Raji (cell line): ENCODE measurements around the gene CCND3.

ENCODE experiments used
- POLR2A ChIP-seq: IDR thresholded peaks from 2 replicates; pipeline ENCODE4 v1.6.1; 2011; ENCODE audit warnings: low read depth, low read length, control low read depth; ENCODE audit not compliant: insufficient read depth

The CCND3 gene

DNA sequence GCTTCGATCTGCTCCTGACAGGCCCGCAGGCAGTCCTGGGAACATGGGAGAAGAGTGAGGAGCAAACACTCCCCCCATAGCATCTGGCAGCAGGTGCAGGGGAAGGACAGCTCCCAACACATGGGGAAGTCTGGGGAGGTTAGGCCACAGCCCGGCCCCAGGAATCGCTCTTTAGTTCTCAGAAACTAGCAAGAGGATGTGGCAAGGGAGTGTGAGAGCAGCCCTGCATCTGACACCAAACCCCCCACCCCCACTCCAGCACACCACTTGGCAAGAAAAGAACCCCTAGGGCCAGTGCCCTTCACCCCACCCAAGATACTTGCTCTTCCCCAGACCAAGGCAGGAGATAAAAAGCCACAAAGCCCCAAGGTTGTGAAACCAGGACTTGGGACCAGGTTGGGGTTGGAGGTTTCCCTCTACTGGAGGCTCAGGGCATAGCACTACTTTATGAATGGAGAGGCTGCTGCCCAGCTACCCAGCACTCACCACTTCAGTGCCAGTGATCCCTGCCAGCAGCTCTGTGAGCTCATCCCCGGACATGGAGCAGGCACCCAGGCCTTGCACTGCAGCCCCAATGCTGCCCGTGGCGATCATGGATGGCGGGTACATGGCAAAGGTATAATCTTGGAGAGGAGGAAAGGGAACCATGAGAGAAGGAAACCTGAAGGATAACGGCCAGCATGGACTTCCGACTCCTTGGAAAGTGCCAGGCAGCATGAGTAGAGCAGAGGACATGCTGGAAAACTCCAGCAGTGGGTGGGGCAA, 5.4 kb downstream of the CCND3 start:
- TF ChIP-seq POLR2A: no peak

DNA sequence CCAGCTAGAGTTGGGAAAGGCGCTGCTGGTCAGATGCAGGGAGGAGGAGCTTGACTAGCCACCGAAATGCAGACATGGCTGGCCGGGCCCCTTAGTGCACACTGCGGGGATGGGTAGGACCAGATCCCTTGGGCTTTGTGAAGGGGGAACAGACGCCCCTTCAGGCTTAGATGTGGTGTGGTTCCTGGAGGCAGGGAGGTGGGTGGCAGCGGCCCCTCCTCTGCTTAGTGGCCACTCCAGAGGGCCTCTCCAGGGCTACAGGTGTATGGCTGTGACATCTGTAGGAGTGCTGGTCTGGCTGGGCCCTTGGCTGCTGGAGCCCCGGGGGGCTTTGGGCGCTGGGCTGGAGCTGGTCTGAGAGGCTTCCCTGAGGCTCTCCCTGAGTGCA, 5.9 kb downstream of the CCND3 start:
- no peak for TF ChIP-seq POLR2A

DNA sequence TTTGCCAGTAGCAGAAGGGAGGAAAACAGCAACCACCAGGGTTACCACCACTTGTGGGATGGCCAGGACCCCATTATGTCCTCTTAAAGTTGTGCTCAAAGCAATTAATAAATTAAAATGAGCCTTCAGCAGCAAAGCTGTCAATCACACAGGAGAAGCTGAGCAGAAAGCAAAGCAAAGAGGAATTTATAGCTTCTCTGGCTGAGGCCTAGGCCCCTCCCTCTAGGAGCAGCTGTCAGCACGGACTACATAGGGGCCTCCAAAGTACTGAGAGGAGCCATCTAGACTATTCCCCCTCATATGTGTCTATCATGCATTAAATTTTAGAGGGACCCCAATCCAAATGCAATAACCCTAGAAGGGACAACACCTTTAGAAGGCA, 6.4 kb downstream of the CCND3 start:
- TF ChIP-seq POLR2A: no peak

DNA sequence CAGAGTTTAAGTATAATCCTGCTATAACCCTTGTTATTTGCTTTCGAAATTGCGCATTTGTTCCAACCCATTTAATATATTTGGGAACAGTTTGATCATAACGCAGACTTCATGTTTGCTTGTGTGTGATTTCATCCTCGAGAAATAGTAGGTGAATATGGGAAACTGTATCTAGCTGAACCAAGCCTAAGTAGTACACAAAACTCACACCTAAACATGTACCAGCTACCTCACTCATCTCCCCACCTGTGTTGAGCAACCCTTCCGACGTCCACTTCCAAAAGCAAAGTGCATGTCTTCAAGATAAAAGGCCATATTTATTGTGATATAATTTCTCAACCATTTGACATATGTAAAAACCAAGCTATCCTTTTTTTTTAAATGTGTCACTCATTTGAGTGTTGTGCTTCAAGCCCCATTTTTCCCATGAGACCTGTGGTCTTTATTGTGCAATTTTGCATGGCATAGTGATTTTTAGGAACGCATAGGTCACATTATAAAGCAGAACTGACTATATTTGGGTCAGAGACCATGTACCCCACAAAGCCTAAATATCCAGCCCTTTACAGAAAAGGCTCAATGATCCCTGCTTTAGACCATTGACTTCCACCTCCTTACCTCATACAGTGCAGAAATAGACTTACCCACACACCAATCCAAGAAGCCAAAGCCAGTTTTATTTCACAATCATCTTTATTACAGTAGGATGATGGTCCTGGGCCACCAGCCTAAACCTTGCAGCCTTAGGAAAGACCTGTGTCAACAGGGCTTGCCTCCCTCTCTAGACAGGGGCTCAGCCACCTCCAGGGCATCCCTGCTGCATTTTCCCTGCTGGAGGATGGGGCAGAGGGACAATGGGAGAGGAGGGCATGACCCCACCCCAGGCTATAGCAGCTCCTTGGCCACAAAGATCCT, 7.1 kb downstream of the CCND3 start:
- TF ChIP-seq POLR2A: no peak

DNA sequence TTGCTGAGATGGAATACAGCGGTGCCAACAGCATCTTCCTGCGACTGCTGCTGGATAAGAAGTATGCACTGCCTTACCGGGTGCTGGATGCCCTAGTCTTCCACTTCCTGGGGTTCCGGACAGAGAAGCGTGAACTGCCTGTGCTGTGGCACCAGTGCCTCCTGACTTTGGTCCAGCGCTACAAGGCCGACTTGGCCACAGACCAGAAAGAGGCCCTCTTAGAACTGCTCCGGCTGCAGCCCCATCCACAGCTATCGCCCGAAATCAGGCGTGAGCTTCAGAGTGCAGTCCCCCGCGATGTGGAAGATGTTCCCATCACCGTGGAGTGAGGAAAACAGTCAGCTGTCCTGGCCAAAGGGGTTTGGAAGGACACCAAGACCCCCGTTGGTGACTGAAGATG, 9.2 kb downstream of the CCND3 start:
- no peak for TF ChIP-seq POLR2A

DNA sequence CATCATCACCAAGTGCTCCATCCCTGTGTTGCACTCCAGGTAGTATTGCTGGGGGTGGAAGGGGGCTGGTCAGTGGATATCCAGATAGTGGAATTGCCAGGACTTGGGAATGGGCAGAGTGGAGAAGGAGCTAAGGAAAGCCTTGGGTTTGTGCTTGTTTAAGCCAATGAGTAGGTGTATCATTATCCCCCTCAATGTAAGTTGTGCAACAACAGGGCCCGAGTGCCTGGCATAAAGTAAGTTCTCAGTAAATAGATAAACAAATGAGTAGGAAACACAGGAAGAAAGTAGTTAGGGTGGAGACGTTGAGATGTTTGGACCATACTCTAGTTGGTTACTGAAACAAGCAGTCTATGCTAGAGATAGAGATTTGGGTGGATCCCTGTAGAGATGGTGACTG, 9.8 kb downstream of the CCND3 start:
- no peak for TF ChIP-seq POLR2A

DNA sequence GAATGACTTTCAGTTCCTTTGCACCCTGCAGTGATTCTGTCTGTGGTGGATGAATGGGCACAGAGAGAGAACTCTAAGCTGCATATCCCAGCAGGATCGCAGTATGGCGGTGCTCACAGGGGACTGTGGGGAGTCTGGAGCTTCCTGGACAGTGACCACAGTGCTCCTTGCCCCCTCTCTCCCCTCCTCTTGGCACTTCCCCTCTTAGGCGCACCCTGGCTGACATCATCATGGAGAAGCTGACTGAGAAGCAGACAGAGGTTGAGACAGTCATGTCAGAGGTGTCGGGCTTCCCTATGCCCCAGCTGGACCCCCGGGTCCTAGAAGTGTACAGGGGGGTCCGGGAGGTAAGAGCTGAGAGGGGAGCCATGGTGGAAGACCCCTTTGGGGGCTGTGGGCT, 11.7 kb downstream of the CCND3 start:
- no peak for TF ChIP-seq POLR2A

DNA sequence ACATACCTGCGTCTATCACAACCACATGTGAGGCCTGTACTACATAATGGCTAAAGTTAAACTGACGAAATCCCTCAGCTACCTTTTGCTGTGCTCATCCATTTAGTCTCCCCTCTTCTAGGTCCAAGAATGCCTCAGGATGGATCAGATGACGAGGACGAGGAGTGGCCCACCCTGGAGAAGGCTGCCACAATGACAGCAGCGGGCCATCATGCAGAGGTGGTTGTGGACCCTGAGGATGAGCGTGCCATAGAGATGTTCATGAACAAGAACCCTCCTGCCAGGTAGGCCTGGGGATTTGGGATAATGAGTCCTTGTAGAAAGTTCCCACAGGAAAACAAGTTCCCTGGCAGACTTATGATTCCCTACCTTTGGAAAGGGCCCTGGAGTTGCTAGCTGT, 14.4 kb downstream of the CCND3 start:
- TF ChIP-seq POLR2A: no peak

DNA sequence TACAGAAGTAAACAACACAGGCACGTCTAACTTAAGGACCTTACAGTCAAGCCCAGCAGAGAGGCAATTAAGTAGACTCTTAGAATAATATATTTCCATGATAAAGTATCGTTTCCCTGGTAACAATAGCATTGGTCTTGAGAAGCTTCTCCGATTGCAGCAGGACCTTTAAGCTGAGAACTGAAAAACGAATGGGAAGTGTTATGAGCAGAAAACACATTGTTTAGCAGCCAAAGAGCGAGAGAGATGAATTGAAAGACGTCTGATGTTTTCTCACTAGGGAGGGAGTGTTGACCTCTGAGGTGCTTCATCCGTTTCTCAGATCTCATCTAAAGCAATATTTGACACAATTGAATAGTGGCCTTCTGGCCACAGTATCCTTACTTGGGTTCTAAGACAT, 19.5 kb downstream of the CCND3 start:
- TF ChIP-seq POLR2A: no peak

DNA sequence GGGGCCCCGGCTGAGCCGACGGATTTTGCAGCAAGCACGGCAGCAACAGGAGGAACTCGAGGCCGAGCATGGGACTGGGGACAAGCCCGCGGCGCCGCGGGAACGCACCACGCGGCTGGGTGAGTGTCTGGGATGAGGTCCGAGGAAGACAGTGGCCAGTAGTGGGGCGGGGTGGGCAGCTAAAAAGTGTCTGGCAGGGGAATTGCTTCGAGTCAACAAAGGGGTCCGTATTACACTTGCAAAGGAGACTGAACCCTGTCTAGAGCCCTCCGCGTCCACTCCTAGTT, 20.0 kb downstream of the CCND3 start:
- TF ChIP-seq POLR2A: no peak

DNA sequence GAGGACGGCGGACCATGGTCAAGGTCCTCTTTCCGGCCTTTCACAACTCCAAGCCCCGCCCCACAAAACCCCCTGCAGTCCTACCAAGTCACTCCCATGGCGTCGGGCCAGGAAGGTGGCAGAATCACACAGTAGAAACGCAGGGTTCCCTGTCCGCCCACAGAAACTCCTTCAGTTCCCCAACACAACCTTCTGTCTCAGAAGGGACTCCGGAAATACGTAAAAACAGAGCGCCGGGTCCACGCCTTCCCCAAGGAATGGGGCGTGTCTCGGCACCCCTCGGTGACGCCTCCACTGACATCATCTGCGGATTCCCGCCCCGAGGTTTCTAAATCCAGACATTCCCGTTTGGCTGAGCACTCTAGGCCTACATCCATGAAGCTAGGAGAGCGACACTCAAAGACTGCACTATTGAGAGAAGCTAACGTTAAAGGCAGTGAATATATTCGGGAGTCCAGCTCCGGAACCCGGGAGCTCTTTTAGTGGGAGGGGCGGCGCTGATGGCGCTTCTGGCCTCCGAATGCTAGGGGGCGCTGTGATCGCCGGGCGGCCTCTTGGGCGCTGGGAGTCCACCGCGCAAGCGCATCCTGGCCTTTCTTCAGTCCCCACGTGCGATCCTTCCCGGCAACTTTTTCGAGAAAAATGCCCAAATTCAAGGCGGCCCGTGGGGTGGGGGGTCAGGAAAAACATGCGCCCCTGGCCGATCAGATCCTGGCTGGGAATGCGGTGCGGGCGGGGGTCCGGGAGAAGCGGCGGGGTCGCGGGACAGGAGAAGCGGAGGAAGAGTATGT, 20.5 kb downstream of the CCND3 start, which contains the start of the genes BYSL and MED20:
BYSL (plus strand) TSS at position 579 of the 791 bp plus-strand sequence; CDS start at position 643, 64 bp downstream.
MED20 (minus strand) TSS at position 219 of the 791 bp plus-strand sequence; CDS start at position 98, 121 bp downstream.
- peak; percentile 82 for TF ChIP-seq POLR2A

DNA sequence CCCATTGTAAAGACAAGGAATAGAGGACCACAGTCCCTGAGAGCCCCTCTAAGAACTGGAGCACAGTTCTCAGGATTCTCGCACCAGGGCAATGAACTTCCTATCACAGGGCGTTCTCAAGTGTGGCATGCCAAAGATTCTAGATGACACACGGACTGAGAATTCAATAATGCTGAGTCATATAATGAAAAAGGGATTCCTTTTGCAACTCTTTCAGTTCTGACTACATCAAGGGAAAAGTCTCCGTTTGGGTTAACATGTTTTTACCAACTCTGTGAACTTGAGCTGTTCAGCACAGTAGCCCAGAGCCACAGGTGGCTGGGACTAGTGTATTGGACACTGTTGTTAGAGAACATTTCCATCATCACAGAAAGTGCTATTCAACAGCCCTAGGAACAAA, 24.1 kb downstream of the CCND3 start:
- TF ChIP-seq POLR2A: no peak

DNA sequence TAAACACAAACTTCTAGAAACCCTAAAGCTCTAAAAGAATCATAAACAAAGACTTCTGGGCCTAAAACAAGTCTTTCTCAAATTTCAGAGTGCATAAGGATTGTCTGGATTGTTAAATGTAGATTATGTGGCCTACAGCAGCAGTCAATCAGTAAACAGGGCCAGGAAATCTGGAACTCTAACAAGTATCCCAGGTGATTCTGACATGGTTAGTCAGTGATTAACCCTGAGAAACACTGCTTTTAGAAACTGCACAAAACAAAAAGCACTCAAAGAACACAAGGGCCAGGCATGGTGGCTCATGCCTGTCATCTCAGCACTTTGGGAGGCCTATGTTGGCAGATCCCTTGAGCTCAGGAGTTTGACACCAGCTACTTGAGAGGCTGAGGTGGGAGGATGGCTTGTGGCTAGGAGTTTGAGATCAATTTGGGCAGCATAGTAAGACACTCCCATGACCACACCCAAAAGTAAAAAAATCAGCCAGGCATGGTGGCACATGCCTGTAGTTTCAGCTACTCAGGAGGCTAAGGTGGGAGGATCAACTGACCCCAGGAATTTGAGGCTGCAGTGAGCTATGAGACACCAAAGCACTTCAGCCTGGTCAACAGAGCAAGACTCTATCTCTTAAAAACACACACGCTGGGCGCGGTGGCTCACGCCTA, 26.6 kb downstream of the CCND3 start:
- TF ChIP-seq POLR2A: no peak

DNA sequence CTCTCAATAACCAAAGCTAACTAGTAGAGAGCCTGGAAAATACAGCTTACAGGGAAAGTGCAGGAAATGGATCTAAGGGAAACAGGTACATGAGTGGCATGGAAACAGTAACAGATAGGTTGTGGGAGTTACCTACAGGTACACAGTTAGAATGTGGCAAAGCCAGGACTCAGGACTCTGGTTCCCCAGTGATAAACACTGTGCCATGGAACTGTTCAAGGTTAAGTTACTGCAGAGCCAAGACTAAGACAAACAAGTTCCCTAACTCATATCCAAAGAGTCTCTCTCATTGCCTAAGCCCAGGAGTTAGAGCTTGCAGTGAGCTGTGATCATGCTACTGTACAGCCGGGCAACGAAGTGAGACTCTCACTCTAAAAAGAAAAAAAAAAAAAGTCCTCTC, 27.3 kb downstream of the CCND3 start:
- no peak for TF ChIP-seq POLR2A

DNA sequence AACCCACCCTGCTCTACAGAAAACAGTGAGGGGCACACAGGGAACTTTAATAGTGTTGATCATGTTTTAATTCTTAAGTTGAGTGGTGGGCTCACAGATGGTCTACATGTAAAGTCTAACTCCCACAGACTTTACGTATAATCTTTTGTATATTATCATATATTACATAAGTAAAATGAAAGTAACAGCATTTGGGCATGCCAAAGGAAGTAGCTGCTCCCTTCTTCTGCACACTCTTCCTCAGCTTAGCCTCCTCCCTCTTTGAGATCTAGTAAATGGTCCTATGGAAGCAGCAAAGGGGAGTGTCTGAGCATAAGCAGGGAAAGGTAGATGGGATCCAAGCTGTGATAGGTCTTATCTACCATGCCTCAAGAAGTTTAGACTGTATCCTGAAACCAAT, 31.9 kb downstream of the CCND3 start:
- no peak for TF ChIP-seq POLR2A
